NCI-H526 (cell line): ENCODE data around the gene TYR.
"Not testable (repeated sequence)": the region's sequence is repeated elsewhere in the genome, so short reads cannot be mapped to it uniquely, and the experiment has no call there.

Source experiments
- DNase-seq, 2 experiments: peaks; one replicate each; lab custom pipeline; 2025; lab: John Stamatoyannopoulos, UW

TYR gene

GRCh38 chr11:89272540-89273088 is 94.9 kb downstream of the TYR start:
- not testable (repeated sequence) for DNase-seq

- not testable (repeated sequence) for DNase-seq
Measured at GRCh38 chr11:89273220-89273619, 95.5 kb downstream of the TYR start.

- no peak for DNase-seq
Measured at GRCh38 chr11:89275966-89276365, 98.3 kb downstream of the TYR start.

- no peak for DNase-seq
Measured at GRCh38 chr11:89279176-89279575, 101.5 kb downstream of the TYR start.

GRCh38 chr11:89281032-89281677 is 103.5 kb downstream of the TYR start:
- not testable (repeated sequence) for DNase-seq

- not testable (repeated sequence) for DNase-seq
Measured at GRCh38 chr11:89286601-89287000, 108.9 kb downstream of the TYR start.

GRCh38 chr11:89288004-89288403 is 110.3 kb downstream of the TYR start:
- not testable (repeated sequence) for DNase-seq

- no peak for DNase-seq
Measured at GRCh38 chr11:89293965-89294679, 116.4 kb downstream of the TYR start.

GRCh38 chr11:89295023-89295422 is 117.3 kb downstream of the TYR start:
- DNase-seq, result not testable (repeated sequence)

- not testable (repeated sequence) for DNase-seq
Measured at GRCh38 chr11:89303029-89303428, 125.4 kb downstream of the TYR start.

GRCh38 chr11:89308272-89308671 is 130.6 kb downstream of the TYR start:
- not testable (repeated sequence) for DNase-seq

- not testable (repeated sequence) for DNase-seq
Measured at GRCh38 chr11:89309321-89309985, 131.8 kb downstream of the TYR start.

- DNase-seq, result not testable (repeated sequence)
Measured at GRCh38 chr11:89310607-89311006, 132.9 kb downstream of the TYR start.

GRCh38 chr11:89321401-89321800 is 143.7 kb downstream of the TYR start:
- DNase-seq, result no peak

GRCh38 chr11:89327885-89328284 is 150.2 kb downstream of the TYR start:
- DNase-seq, result no peak

GRCh38 chr11:89331940-89332339 is 154.3 kb downstream of the TYR start:
- not testable (repeated sequence) for DNase-seq

- DNase-seq, result peak in 1 of 2 experiments; percentile 6
Measured at GRCh38 chr11:89333704-89334103, 156.0 kb downstream of the TYR start.

GRCh38 chr11:89337100-89337650 is 159.5 kb downstream of the TYR start:
- DNase-seq, result not testable (repeated sequence)

- not testable (repeated sequence) for DNase-seq
Measured at GRCh38 chr11:89338073-89338472, 160.4 kb downstream of the TYR start.

GRCh38 chr11:89340450-89340849 is 162.8 kb downstream of the TYR start:
- DNase-seq, result not testable (repeated sequence)

GRCh38 chr11:89342880-89343572 is 165.4 kb downstream of the TYR start:
- DNase-seq, result not testable (repeated sequence)
